ENCODE measurements around the gene CDK5R1. TPM values are rescaled to one million over a fixed set of nuclear protein-coding genes. Genes with fewer than 3 reads are reported as not detected.

Gene CDK5R1
- polyA plus RNA-seq, 1 donor (not counting 4 experiments of a cell fraction or from before 2014, with no cell fraction given): 2.9 TPM

GRCh38 chr17:32502710-32503109 is 15.9 kb downstream of the CDK5R1 start:
- no peak overlapping the region for H3K4me2 ChIP-seq (ENCODE audit: control insufficient read depth, extremely low read depth, insufficient read depth, low read depth, low read length)
- peaks cover 25% of the 10 kb centered on the region for H3K4me1 ChIP-seq (ENCODE audit: control insufficient read depth, extremely low read depth, insufficient read depth, low read length)
- no peaks in the 10 kb centered on the region for H3K36me3 ChIP-seq (ENCODE audit: control insufficient read depth in 2 of 2, extremely low read depth in 1 of 2, insufficient read depth in 2 of 2, low read length in 2 of 2)
- H3K79me2 ChIP-seq (ENCODE audit: control insufficient read depth, insufficient read depth, low read length): no peaks in the 10 kb centered on the region
- H3K27ac ChIP-seq (ENCODE audit: control insufficient read depth, insufficient read depth, low read length): no peak overlapping the region
- no peaks in the 10 kb centered on the region for H3K9me1 ChIP-seq (ENCODE audit: control insufficient read depth, extremely low read depth, insufficient read depth, low read length)
- H3K4me3 ChIP-seq (ENCODE audit: control insufficient read depth in 2 of 3, extremely low read depth in 1 of 3, insufficient read depth in 2 of 3, low read depth in 1 of 3, low read length in 3 of 3): no peak overlapping the region
- no peaks in the 10 kb centered on the region for H3K27me3 ChIP-seq (ENCODE audit: control insufficient read depth, extremely low read depth, insufficient read depth, low read length)
- TF ChIP-seq, protein P1, sequence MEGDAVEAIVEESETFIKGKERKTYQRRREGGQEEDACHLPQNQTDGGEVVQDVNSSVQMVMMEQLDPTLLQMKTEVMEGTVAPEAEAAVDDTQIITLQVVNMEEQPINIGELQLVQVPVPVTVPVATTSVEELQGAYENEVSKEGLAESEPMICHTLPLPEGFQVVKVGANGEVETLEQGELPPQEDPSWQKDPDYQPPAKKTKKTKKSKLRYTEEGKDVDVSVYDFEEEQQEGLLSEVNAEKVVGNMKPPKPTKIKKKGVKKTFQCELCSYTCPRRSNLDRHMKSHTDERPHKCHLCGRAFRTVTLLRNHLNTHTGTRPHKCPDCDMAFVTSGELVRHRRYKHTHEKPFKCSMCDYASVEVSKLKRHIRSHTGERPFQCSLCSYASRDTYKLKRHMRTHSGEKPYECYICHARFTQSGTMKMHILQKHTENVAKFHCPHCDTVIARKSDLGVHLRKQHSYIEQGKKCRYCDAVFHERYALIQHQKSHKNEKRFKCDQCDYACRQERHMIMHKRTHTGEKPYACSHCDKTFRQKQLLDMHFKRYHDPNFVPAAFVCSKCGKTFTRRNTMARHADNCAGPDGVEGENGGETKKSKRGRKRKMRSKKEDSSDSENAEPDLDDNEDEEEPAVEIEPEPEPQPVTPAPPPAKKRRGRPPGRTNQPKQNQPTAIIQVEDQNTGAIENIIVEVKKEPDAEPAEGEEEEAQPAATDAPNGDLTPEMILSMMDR (optimal IDR thresholded peaks at IDR 0.05 in 1 of 3, IDR thresholded peaks at IDR 0.05 in 1 of 3, conservative IDR thresholded peaks at IDR 0.05 in 1 of 3; ENCODE audit: extremely low read depth in 1 of 3, insufficient read depth in 2 of 3, low read length in 3 of 3): no peak
- no peak for TF ChIP-seq EZH2 (IDR thresholded peaks at IDR 0.05; ENCODE audit: low read length)
- no peaks in the 10 kb centered on the region for H4K20me1 ChIP-seq (ENCODE audit: control insufficient read depth, extremely low read depth, insufficient read depth, low read length)
- no peak for DNase-seq (ENCODE audit: low read depth, low spot score)
- dilution Hi-C loops (cut with MboI; ENCODE audit: extremely low pct_ligation_motif_present, low sequenced_read_pairs): no loop called here
- no peak for FAIRE-seq
- H3K9ac ChIP-seq (ENCODE audit: control insufficient read depth, extremely low read depth, insufficient read depth, low read length): no peak overlapping the region
- H3K9me3 ChIP-seq (ENCODE audit: control insufficient read depth, low read depth, low read length): no peaks in the 10 kb centered on the region
- no peak overlapping the region for H2AFZ ChIP-seq (ENCODE audit: control insufficient read depth, low read length)

- Histone ChIP-seq H3K9ac (ENCODE audit: control insufficient read depth, extremely low read depth, insufficient read depth, low read length) (no peak overlapping the region), H2AFZ (ENCODE audit: control insufficient read depth, low read length) (no peak overlapping the region), H3K36me3 (ENCODE audit: control insufficient read depth in 2 of 2, extremely low read depth in 1 of 2, insufficient read depth in 2 of 2, low read length in 2 of 2) (no peaks in the 10 kb centered on the region)
Measured at GRCh38 chr17:32503251-32504165, 16.7 kb downstream of the CDK5R1 start.

More at GRCh38 chr17:32503251-32504165, 16.7 kb downstream of the CDK5R1 start:
- FAIRE-seq (peak; percentile 79), DNase-seq (ENCODE audit: low read depth, low spot score) (no peak)
- TF ChIP-seq, protein P1 (optimal IDR thresholded peaks at IDR 0.05 in 1 of 3, IDR thresholded peaks at IDR 0.05 in 1 of 3, conservative IDR thresholded peaks at IDR 0.05 in 1 of 3; ENCODE audit: extremely low read depth in 1 of 3, insufficient read depth in 2 of 3, low read length in 3 of 3): no peak
- TF ChIP-seq EZH2 (IDR thresholded peaks at IDR 0.05; ENCODE audit: low read length): no peak
- Histone ChIP-seq H3K4me2 (ENCODE audit: control insufficient read depth, extremely low read depth, insufficient read depth, low read depth, low read length) (no peak overlapping the region), H3K27ac (ENCODE audit: control insufficient read depth, insufficient read depth, low read length) (no peak overlapping the region), H3K79me2 (ENCODE audit: control insufficient read depth, insufficient read depth, low read length) (no peaks in the 10 kb centered on the region), H3K9me3 (ENCODE audit: control insufficient read depth, low read depth, low read length) (no peaks in the 10 kb centered on the region), H3K9me1 (ENCODE audit: control insufficient read depth, extremely low read depth, insufficient read depth, low read length) (no peaks in the 10 kb centered on the region), H3K27me3 (ENCODE audit: control insufficient read depth, extremely low read depth, insufficient read depth, low read length) (no peaks in the 10 kb centered on the region), H3K4me1 (ENCODE audit: control insufficient read depth, extremely low read depth, insufficient read depth, low read length) (peaks cover 18% of the 10 kb centered on the region), H3K4me3 (ENCODE audit: control insufficient read depth in 2 of 3, extremely low read depth in 1 of 3, insufficient read depth in 2 of 3, low read depth in 1 of 3, low read length in 3 of 3) (no peak overlapping the region), H4K20me1 (ENCODE audit: control insufficient read depth, extremely low read depth, insufficient read depth, low read length) (no peaks in the 10 kb centered on the region)
- dilution Hi-C loops (cut with MboI; ENCODE audit: extremely low pct_ligation_motif_present, low sequenced_read_pairs): no loop called here

All from keratinocyte (primary cell).